K562 (cell line): ENCODE measurements around the gene NTM. TPM values are rescaled to one million over a fixed set of nuclear protein-coding genes. Genes with fewer than 3 reads are reported as not detected.

ENCODE experiments used
- ATAC-seq: fragments of 200-7000 bp; cut with Tn5 transposase; 3 replicates; pipeline ENCODE4 v1.9.1; 2020; ENCODE audit warnings: moderate library complexity
- BruUV-seq: library from RNA; stranded (reverse); fragments of 400-500 nt; replicated peaks from 2 replicates; lab custom pipeline; 2021; lab: Mats Ljungman, UMichigan
- CTCF ChIA-PET: fragments of 300-600 bp; formaldehyde crosslinking; extraction: SDS; loops from one replicate; lab custom pipeline; 2021; ENCODE audit warnings: low intra/inter-chr PET ratio; lab: Yijun Ruan, JAX
- POLR2A ChIA-PET: fragments of 300-600, 350-650 bp; sonication (Branson Sonifier 250); formaldehyde crosslinking; extraction: SDS; loops from one replicate; lab custom pipeline; 2021; ENCODE audit warnings: antibody characterized with exemption, inconsistent platforms; lab: Yijun Ruan, JAX
- DNase-seq, 4 experiments: peaks; one replicate each; pipeline versions ENCODE4 v3.0.0 to v3.0.0-alpha.2; 2011 to 2018; ENCODE audit warnings: low spot score in 3 of 4, mixed read lengths in 3 of 4; ENCODE audit errors: extremely low read depth in 1 of 4
- FAIRE-seq: peaks from 2 replicates; lab custom pipeline; 2011; peaks lifted over from hg19 to GRCh38; lab: Jason Lieb, UNC
- H2AFZ ChIP-seq: 2 replicates; pipeline ENCODE4 v1.6.0; 2011; ENCODE audit warnings: low read depth, low read length, control low read depth, inconsistent platforms
- H3K27ac ChIP-seq: fragments of 200-600 bp; 3 replicates; pipeline ENCODE4 v1.8.0; 2011; ENCODE audit warnings: low read depth, mild to moderate bottlenecking, control low read depth, inconsistent platforms, low read length, moderate library complexity, mixed read lengths; ENCODE audit errors: extremely low read depth
- H3K27me3 ChIP-seq, 2 experiments: fragments of 300-600 bp in 1 of 2; 2 replicates in 1 of 2; 3 replicates in 1 of 2; pipeline versions ENCODE4 v1.6.0 to v1.8.0; 2011; ENCODE audit warnings: inconsistent platforms in 2 of 2, low read length in 2 of 2, mild to moderate bottlenecking in 1 of 2, mixed read lengths in 1 of 2, moderate library complexity in 1 of 2; ENCODE audit not compliant: control insufficient read depth in 2 of 2, insufficient read depth in 2 of 2
- H3K36me3 ChIP-seq: fragments of 300-600 bp; 3 replicates; pipeline ENCODE4 v1.8.0; 2011; ENCODE audit warnings: mild to moderate bottlenecking, low read length, inconsistent platforms; ENCODE audit not compliant: control insufficient read depth, insufficient read depth
- H3K4me1 ChIP-seq, 2 experiments: fragments of 200-600 bp in 1 of 2; replicated peaks in 1 of 2; 2 replicates in 1 of 2; 3 replicates in 1 of 2; pipeline versions ENCODE4 v1.5.1 to v1.8.0; 2011; ENCODE audit warnings: inconsistent platforms in 2 of 2, low read length in 2 of 2, mild to moderate bottlenecking in 1 of 2, mixed read lengths in 1 of 2, moderate library complexity in 1 of 2; ENCODE audit not compliant: control insufficient read depth in 2 of 2, insufficient read depth in 2 of 2
- H3K4me2 ChIP-seq: 2 replicates; pipeline ENCODE4 v1.6.1; 2011; ENCODE audit warnings: low read length, control low read depth, inconsistent platforms, mixed read lengths; ENCODE audit not compliant: insufficient read depth
- H3K4me3 ChIP-seq: fragments of 200-600 bp; sonication (generic), shearing (Covaris generic); 2 replicates; pipeline ENCODE4 v1.5.1; 2016; ENCODE audit warnings: control low read depth, inconsistent platforms
- H3K79me2 ChIP-seq: fragments of 200-600 bp; 3 replicates; pipeline ENCODE4 v1.8.0; 2011; ENCODE audit warnings: low read length, inconsistent platforms; ENCODE audit not compliant: control insufficient read depth, insufficient read depth
- H3K9ac ChIP-seq, 2 experiments: 2 replicates each; pipeline versions ENCODE4 v1.6.0 to v1.6.1; 2011; ENCODE audit warnings: low read depth in 2 of 2, low read length in 2 of 2, control low read depth in 1 of 2, inconsistent platforms in 1 of 2, mild to moderate bottlenecking in 1 of 2, mixed read lengths in 1 of 2; ENCODE audit not compliant: insufficient read depth in 1 of 2
- H3K9me1 ChIP-seq: one replicate; pipeline ENCODE4 v1.6.0; 2011; ENCODE audit warnings: inconsistent platforms, mild to moderate bottlenecking, low read length, moderate library complexity; ENCODE audit not compliant: control insufficient read depth, insufficient read depth
- H3K9me3 ChIP-seq: replicated peaks from 2 replicates; pipeline ENCODE4 v1.5.1; 2011; ENCODE audit warnings: low read depth, low read length, inconsistent platforms; ENCODE audit not compliant: control insufficient read depth, insufficient read depth
- H4K20me1 ChIP-seq: replicated peaks from 2 replicates; pipeline ENCODE4 v1.6.1; 2011; ENCODE audit warnings: low read length, inconsistent platforms, mixed read lengths; ENCODE audit not compliant: control insufficient read depth, insufficient read depth
- ARNT ChIP-seq, 2 experiments: fragments of 450-650 bp; IDR thresholded peaks; 2 replicates each; pipeline ENCODE4 v1.6.1; 2016; ENCODE audit warnings: mild to moderate bottlenecking in 1 of 2
- FOXK1 ChIP-seq: sonication (generic); formaldehyde crosslinking; IDR thresholded peaks from 2 replicates; pipeline ENCODE4 v1.8.0; 2022; ENCODE audit warnings: missing genetic modification reagents, mild to moderate bottlenecking, borderline replicate concordance
- FOXM1 ChIP-seq, 2 experiments: fragments of 450-650 bp in 1 of 2; sonication (generic) in 1 of 2; formaldehyde crosslinking in 1 of 2; IDR thresholded peaks; 2 replicates each; pipeline versions ENCODE4 v1.6.1 to v1.9.0; 2017 to 2022; ENCODE audit warnings: low read depth in 2 of 2, mild to moderate bottlenecking in 2 of 2, missing genetic modification reagents in 1 of 2, moderate library complexity in 1 of 2
- HLTF ChIP-seq: fragments of 450-650 bp; IDR thresholded peaks from 2 replicates; pipeline ENCODE4 v1.6.1; 2016
- NELFE ChIP-seq: IDR thresholded peaks from 2 replicates; pipeline ENCODE4 v1.6.1; 2011; ENCODE audit warnings: mild to moderate bottlenecking; ENCODE audit not compliant: insufficient read depth, insufficient read length
- POLR2G ChIP-seq: fragments of 200-400 bp; formaldehyde crosslinking; IDR thresholded peaks from 2 replicates; pipeline ENCODE4 v1.6.1; 2017; ENCODE audit warnings: low read depth, mild to moderate bottlenecking, antibody characterized with exemption, low read length, moderate library complexity
- PRDM10 ChIP-seq: fragments of 450-650 bp; IDR thresholded peaks from 2 replicates; pipeline ENCODE4 v1.6.1; 2018; ENCODE audit not compliant: partially characterized antibody
- SRF ChIP-seq, 2 experiments: fragments of 250-450, 450-650 bp in 1 of 2; sonication (Bioruptor Pico) in 1 of 2; sonication (generic) in 1 of 2; formaldehyde crosslinking; IDR thresholded peaks; 2 replicates each; pipeline versions ENCODE4 v1.5.0 to v1.5.1; 2020 to 2022; ENCODE audit warnings: mild to moderate bottlenecking in 1 of 2, missing genetic modification reagents in 1 of 2
- ZNF184 ChIP-seq: sonication (generic); formaldehyde crosslinking; IDR thresholded peaks from 2 replicates; pipeline ENCODE4 v1.5.0; 2020; ENCODE audit warnings: missing genetic modification reagents
- ZNF408 ChIP-seq: fragments of 250-450 bp; sonication (Bioruptor Pico); IDR thresholded peaks from 2 replicates; pipeline ENCODE4 v1.4.0; 2020; ENCODE audit warnings: low read depth, mild to moderate bottlenecking, moderate library complexity
- ZNF511 ChIP-seq: sonication (generic); formaldehyde crosslinking; IDR thresholded peaks from 2 replicates; pipeline ENCODE4 v1.8.0; 2022; ENCODE audit warnings: mild to moderate bottlenecking, missing genetic modification reagents
- WGBS: fragments of 100-300 bp; shearing (Covaris generic); methylation state at CpG from one replicate; pipeline ENCODE4 v1.1.6; 2016; ENCODE audit warnings: low coverage, mixed read lengths; ENCODE audit not compliant: insufficient coverage; ENCODE audit errors: missing lambda C conversion rate; 5-methylcytosine and 5-hydroxymethylcytosine counted together
- in situ Hi-C: fragments of 300-500 bp; cut with MboI; formaldehyde crosslinking; loops from 4 replicates; pipeline ENCODE4 v1.15.0; 2018; ENCODE audit warnings: inconsistent platforms, mixed read lengths
- intact Hi-C: fragments of 100-400 bp; cut with micrococcal nuclease; formaldehyde crosslinking; loops from 2 replicates; pipeline ENCODE4 v1.14.2; 2022
- polyA plus RNA-seq, 8 experiments: library from polyadenylated mRNA; depleted of rRNA in 4 of 8; stranded (reverse) in 5 of 8; unstranded in 3 of 8; fragments of >200 nt; fragmentation: Nextera tagmentation in 2 of 8; fragmentation: Illumina TruSeq in 1 of 8; extraction: Ambion mirVana in 2 of 8; extraction: Trizol in 1 of 8; gene quantifications; 2 replicates each; pipeline versions ENCODE4 v1.2.1 to v1.2.3, GENCODE V29; 2011 to 2014; ENCODE audit warnings: inconsistent platforms in 1 of 8, missing spikeins in 1 of 8
- total RNA-seq, 7 experiments: library from RNA; depleted of rRNA in 6 of 7; stranded (reverse); fragments of >200 nt in 6 of 7; fragmentation: Illumina TruSeq in 2 of 7; extraction: Trizol in 2 of 7; gene quantifications; 2 replicates each; pipeline versions ENCODE4 v1.2.1 to v1.2.3, GENCODE V29; 2011 to 2021; ENCODE audit warnings: low replicate concordance in 1 of 7

Gene NTM
- total and polyA plus RNA-seq, 9 of the 15 experiments (the other 6 are each of a cell fraction or from before 2014, with no cell fraction given) = not detected

GRCh38 chr11:131889760-131890581 is 519.6 kb downstream of the NTM start:
- TF ChIP-seq PRDM10 = no peak
- TF ChIP-seq NELFE = no peak
- no peak for TF ChIP-seq POLR2G
- no peak for TF ChIP-seq ZNF408 (CRISPR knock-in tag)
- no peak for TF ChIP-seq FOXK1 (CRISPR knock-in tag)
- TF ChIP-seq ZNF184 (CRISPR knock-in tag) = no peak
- TF ChIP-seq SRF (CRISPR knock-in tag; IDR thresholded peaks at IDR 0.05) = no peak
- TF ChIP-seq HLTF = no peak
- no peak for TF ChIP-seq FOXM1 (IDR thresholded peaks at IDR 0.05; ENCODE audit: low read depth)
- TF ChIP-seq FOXM1 (CRISPR knock-in tag; IDR thresholded peaks at IDR 0.05; ENCODE audit: low read depth) = no peak
- TF ChIP-seq ARNT (IDR thresholded peaks at IDR 0.05) = no peak
- TF ChIP-seq ZNF511 = no peak
- Histone ChIP-seq H3K27ac (no peak overlapping the region), H3K27me3 (no peaks in the 10 kb centered on the region), H2AFZ (no peak overlapping the region), H3K79me2 (no peaks in the 10 kb centered on the region), H3K9ac (no peak overlapping the region), H3K4me1 (no peaks in the 10 kb centered on the region), H3K9me1 (no peaks in the 10 kb centered on the region), H3K4me2 (no peak overlapping the region), H3K36me3 (no peaks in the 10 kb centered on the region), H4K20me1 (no peaks in the 10 kb centered on the region), H3K9me3 (no peaks in the 10 kb centered on the region), H3K4me3 (no peak overlapping the region)
- no peak for FAIRE-seq
- intact Hi-C loops = no loop called here
- no peak for DNase-seq
- no peak for ATAC-seq
- BruUV-seq = no TSS peak
- in situ Hi-C loops = no loop called here
- WGBS = 0% methylated on average over 4 of the region's 4 CpGs
- ChIA-PET POLR2A (no interaction called here), CTCF (no interaction called here)
